Activated T-cell treated with anti-CD3 and anti-CD28 coated beads, Interleukin-2, amount 50 U/mL, for 72 hours (primary cell): ENCODE data around the gene CDK19. TPM values are rescaled to one million over a fixed set of nuclear protein-coding genes. Genes with fewer than 3 reads are reported as not detected.
A peak's percentile ranks its signal among the peaks of the same experiment; 100 is the strongest.

Experiments used
- ATAC-seq, 2 donors: fragments of 150-1000 bp; cut with Tn5 transposase; replicated peaks in 1 of 2; 2 replicates each; pipeline ENCODE4 v1.10.0; 2021; ENCODE audit warnings: moderate library complexity in 2 of 2, mild to moderate bottlenecking in 1 of 2
- DNase-seq, 2 donors: peaks; one replicate each; pipeline ENCODE4 v3.0.0; 2021 to 2022; ENCODE audit warnings: mixed read lengths in 1 of 2
- H3K27ac Mint-ChIP-seq: one replicate; pipeline ENCODE4 v1.8.0; 2022; ENCODE audit warnings: mild to moderate bottlenecking, moderate library complexity, mixed read lengths
- H3K27me3 Mint-ChIP-seq: one replicate; pipeline ENCODE4 v1.8.0; 2022; ENCODE audit warnings: low read depth, mixed read lengths
- H3K36me3 Mint-ChIP-seq, 2 donors: one replicate each; pipeline ENCODE4 v1.8.0; 2022; ENCODE audit warnings: mixed read lengths in 2 of 2, mild to moderate bottlenecking in 1 of 2; ENCODE audit not compliant: insufficient read depth in 2 of 2
- H3K4me1 Mint-ChIP-seq: one replicate; pipeline ENCODE4 v1.8.0; 2022; ENCODE audit warnings: low read depth, mixed read lengths
- H3K4me3 Mint-ChIP-seq, 2 donors: one replicate each; pipeline ENCODE4 v1.8.0; 2022; ENCODE audit warnings: mild to moderate bottlenecking in 2 of 2, mixed read lengths in 2 of 2, moderate library complexity in 2 of 2
- H3K9me3 Mint-ChIP-seq, 2 donors: one replicate each; pipeline ENCODE4 v1.8.0; 2022; ENCODE audit warnings: mixed read lengths in 2 of 2
- total RNA-seq, 2 donors: library from RNA; stranded (reverse); gene quantifications; one replicate each; pipeline ENCODE4 v1.2.3, GENCODE V29; 2022

CDK19 gene
- total RNA-seq, 2 donors from 2014 or later: 31.9 to 34.0 TPM

- H3K36me3 Mint-ChIP-seq: peaks cover 3 to 4% of the 10 kb centered on the region in 2 donors
- H3K27me3 Mint-ChIP-seq: peaks cover 17% of the 10 kb centered on the region
- H3K4me1 Mint-ChIP-seq: no peaks in the 10 kb centered on the region
- no peak overlapping the region for H3K27ac Mint-ChIP-seq
- DNase-seq (no peak), ATAC-seq (no peak)
- H3K9me3 Mint-ChIP-seq: peaks cover 3 to 4% of the 10 kb centered on the region in 2 donors
- H3K4me3 Mint-ChIP-seq: no peak overlapping the region
Observed at GRCh38 chr6:110575925-110576463, 239.3 kb downstream of the CDK19 start.

DNA sequence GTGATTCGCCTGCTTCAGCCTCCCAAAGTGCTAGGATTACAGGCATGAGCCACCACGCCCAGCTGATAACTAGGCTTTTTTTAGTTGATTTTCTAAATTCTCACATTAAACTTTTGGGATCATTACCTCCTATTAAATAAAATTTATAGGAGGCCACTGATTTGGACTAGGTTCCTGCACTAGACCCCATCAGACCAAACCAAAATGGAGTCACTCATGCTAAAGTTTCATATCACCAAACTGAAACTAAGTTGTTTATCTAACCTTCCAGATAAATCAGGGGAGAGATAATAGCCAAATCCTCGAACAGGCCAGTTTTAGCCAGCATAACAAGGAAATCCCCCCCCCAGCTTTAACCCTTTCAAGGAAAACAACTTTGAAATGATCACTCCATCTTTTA, 240.5 kb downstream of the CDK19 start:
- peaks cover 3 to 4% of the 10 kb centered on the region in 2 donors for H3K9me3 Mint-ChIP-seq
- DNase-seq (no peak), ATAC-seq (no peak)
- no peak overlapping the region for H3K4me3 Mint-ChIP-seq
- peaks cover 17% of the 10 kb centered on the region for H3K27me3 Mint-ChIP-seq
- H3K4me1 Mint-ChIP-seq: no peaks in the 10 kb centered on the region
- no peak overlapping the region for H3K27ac Mint-ChIP-seq
- peaks cover 3 to 4% of the 10 kb centered on the region in 2 donors for H3K36me3 Mint-ChIP-seq

GRCh38 chr6:110573537-110573936, 241.7 kb downstream of the CDK19 start:
- H3K4me1 Mint-ChIP-seq: no peaks in the 10 kb centered on the region
- H3K27me3 Mint-ChIP-seq: peaks cover 17% of the 10 kb centered on the region
- no peak overlapping the region for H3K27ac Mint-ChIP-seq
- H3K9me3 Mint-ChIP-seq: no peaks in the 10 kb centered on the region
- ATAC-seq: no peak
- DNase-seq: no peak
- H3K36me3 Mint-ChIP-seq: no peaks in the 10 kb centered on the region
- no peak overlapping the region for H3K4me3 Mint-ChIP-seq

DNA sequence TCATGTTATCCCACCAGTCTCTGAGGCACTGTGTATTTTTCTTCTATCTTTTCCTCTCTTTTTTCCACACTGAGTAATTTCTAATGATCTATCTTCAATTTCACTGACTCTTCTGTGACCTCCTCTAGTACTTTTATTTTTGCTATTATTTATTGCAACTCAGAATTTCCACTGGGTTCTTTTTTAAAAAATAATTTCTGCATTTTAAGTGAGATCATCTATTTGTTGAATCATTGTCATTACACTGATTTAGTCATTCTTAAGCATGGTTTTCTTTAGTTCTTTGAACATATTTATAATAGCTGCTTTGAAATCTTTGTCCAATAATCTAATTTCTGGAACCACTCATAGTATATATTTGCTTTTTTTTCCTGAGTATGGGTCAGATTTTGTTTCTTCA, 242.1 kb downstream of the CDK19 start:
- Mint-ChIP-seq H3K9me3 (no peaks in the 10 kb centered on the region), H3K27ac (peak overlapping the region; percentile 11), H3K4me1 (no peaks in the 10 kb centered on the region), H3K36me3 (no peaks in the 10 kb centered on the region), H3K4me3 (no peak overlapping the region), H3K27me3 (peaks cover 17% of the 10 kb centered on the region)
- no peak for DNase-seq
- no peak for ATAC-seq

DNA sequence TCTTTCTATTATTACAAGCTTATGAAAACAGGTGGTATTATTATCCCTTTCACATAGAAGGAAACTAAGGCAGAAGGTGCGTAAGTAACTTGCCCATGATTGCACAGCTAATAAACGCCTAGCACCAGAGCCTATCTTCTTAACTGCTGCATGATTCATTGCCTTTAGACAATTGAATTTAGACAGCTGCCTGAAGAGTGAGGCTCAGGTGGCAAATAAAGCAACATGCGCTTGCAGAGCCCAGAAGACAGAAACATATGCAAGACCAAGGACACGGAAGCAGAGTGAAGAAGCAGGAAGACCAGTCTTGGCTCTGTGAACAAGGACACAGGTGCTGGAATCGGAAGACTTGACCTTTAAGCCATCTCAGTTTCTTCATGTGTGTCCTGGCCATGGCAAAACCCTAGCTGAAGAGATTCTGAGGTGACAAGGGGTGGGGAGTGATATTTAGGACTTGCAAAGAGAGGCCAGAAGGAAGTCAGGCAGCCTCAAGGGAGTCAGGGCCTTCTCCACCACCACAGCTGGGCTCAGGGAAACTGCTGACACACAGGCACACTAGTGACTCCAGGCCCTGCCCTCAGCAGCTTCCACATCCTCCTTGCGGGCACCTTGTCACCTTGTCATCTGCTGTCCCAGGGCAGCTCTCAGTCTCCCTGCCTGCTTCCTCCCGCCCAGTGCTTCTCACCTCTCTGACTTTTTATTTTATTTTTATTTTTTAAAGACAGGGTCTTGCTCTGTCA, 247.1 kb downstream of the CDK19 start:
- no peaks in the 10 kb centered on the region for H3K27me3 Mint-ChIP-seq
- no peaks in the 10 kb centered on the region for H3K36me3 Mint-ChIP-seq
- DNase-seq: no peak
- no peaks in the 10 kb centered on the region for H3K4me1 Mint-ChIP-seq
- no peak for ATAC-seq
- no peak overlapping the region for H3K4me3 Mint-ChIP-seq
- no peaks in the 10 kb centered on the region for H3K9me3 Mint-ChIP-seq
- no peak overlapping the region for H3K27ac Mint-ChIP-seq

DNA sequence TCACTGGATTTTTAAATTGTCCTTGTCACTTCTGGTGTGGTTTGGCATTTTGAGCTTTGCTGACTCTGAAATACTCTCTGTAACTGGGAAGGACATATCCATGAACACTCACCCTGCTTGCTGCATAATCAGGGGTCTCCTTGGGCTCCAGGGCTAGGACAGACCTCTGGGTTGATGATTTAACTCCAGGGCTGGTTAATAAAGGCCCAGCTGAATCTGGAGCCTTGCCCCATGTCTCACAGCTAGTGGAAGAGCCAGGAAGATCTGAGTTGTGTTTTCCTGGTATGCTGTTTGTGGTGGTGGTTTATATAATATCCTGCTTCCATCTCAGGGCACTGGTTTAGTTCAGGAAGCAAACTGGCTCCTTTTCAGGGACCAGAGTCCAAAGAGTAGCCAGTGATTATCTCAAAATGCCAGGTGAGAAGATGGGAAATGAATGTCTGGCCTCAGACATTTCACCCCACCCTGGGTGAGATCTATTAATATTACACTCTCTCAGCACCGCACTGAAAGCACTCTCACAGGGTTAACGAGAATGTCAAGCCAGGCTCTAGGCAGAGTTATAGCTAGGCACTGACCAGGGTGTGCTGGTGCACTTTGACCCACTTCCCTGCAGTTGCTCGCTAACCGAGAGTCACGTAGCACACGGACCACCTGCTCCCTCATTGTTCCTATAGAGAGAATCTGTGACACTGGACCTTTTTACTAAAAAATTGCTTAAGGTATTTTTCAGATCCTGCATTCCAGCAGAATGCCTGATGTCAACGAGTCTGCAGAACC, 248.7 kb downstream of the CDK19 start:
- Mint-ChIP-seq H3K27ac (no peak overlapping the region), H3K4me3 (no peak overlapping the region), H3K27me3 (no peaks in the 10 kb centered on the region), H3K36me3 (no peaks in the 10 kb centered on the region), H3K9me3 (peaks cover 0 to 7% of the 10 kb centered on the region in 2 donors), H3K4me1 (peaks cover 12% of the 10 kb centered on the region)
- ATAC-seq (no peak), DNase-seq (no peak)

GRCh38 chr6:110564703-110565421, 250.4 kb downstream of the CDK19 start:
- H3K4me1 Mint-ChIP-seq: peaks cover 22% of the 10 kb centered on the region
- DNase-seq: no peak
- H3K27me3 Mint-ChIP-seq: no peaks in the 10 kb centered on the region
- no peak overlapping the region for H3K4me3 Mint-ChIP-seq
- H3K36me3 Mint-ChIP-seq: no peaks in the 10 kb centered on the region
- H3K9me3 Mint-ChIP-seq: peaks cover 0 to 7% of the 10 kb centered on the region in 2 donors
- no peak overlapping the region for H3K27ac Mint-ChIP-seq
- no peak for ATAC-seq

DNA sequence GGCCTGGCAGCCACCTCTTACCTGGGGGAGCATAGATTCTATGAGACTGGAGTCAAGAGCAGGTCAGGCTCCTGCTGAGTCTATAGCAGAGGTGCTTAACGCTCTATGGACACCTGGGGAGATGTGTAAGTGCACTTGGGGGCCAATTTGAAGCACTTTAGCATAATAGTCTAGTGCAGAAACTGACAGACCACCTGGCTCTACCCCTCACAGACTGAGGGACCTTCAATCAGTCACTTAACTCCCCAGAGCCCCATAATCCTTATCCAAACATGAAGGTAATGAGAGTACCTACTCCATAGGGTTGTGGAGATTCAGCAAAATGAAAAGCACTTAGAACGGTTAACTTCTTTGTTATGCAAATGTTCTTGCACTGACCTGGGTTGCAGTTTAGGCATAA, 251.6 kb downstream of the CDK19 start:
- Mint-ChIP-seq H3K27me3 (no peaks in the 10 kb centered on the region), H3K27ac (no peak overlapping the region), H3K4me3 (no peak overlapping the region), H3K36me3 (no peaks in the 10 kb centered on the region), H3K9me3 (peaks cover 0 to 7% of the 10 kb centered on the region in 2 donors), H3K4me1 (peaks cover 22% of the 10 kb centered on the region)
- DNase-seq (no peak), ATAC-seq (no peak)

DNA sequence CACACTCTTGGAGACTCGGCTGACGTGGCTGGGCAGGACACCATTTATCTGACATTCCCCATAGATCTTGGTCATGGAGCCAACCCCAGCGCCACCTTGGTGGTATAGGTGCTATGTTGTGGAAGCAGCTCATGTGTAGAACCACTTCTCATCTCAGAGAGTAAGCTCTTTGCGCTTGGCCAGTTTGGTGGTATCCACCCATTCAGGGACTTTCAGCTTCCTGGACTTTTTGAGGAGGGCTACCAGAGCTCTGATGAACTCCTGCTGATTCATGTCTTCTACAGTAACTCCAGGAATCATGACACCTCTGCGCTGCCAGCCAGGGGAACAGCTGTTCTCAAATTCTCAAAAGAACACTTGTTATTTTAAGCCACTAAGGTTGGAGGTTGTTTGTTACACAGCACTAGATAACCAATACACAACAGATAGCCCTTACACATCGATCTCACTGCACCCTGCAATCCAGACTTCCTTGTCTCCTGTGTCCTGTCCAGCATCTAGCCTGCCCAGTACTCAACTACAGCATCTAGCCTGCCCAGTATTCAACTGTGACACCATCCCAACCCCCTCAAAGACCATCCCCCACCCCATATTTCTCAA, 252.9 kb downstream of the CDK19 start:
- Mint-ChIP-seq H3K36me3 (no peaks in the 10 kb centered on the region), H3K4me1 (peaks cover 22% of the 10 kb centered on the region), H3K27ac (no peak overlapping the region), H3K27me3 (no peaks in the 10 kb centered on the region), H3K9me3 (peaks cover 0 to 7% of the 10 kb centered on the region in 2 donors), H3K4me3 (no peak overlapping the region)
- ATAC-seq (no peak), DNase-seq (no peak)

- Mint-ChIP-seq H3K27ac (no peak overlapping the region), H3K36me3 (no peaks in the 10 kb centered on the region), H3K4me1 (peaks cover 22% of the 10 kb centered on the region), H3K4me3 (no peak overlapping the region), H3K9me3 (peaks cover 0 to 7% of the 10 kb centered on the region in 2 donors), H3K27me3 (no peaks in the 10 kb centered on the region)
- DNase-seq (no peak), ATAC-seq (no peak)
Observed at GRCh38 chr6:110561696-110562095, 253.6 kb downstream of the CDK19 start.

DNA sequence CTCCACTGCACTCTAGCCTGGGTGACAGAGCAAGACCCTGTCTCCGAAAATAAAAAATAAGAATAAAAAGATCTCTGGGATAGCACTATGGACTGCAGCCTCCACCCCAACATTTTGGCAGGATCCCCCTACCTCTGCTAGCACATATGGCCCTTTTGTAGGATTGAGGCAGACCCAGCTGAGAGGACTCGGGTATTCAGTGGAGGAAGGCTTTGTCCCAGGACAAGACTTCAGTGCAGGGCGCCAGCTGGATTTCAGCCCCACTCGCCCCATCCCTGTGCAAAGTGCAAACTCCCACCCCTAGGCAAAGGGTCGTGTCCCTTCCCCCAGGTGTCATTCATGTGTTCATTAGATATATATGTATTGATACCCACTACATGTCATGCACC, 254.3 kb downstream of the CDK19 start:
- Mint-ChIP-seq H3K27ac (peak overlapping the region; percentile 84), H3K36me3 (no peaks in the 10 kb centered on the region), H3K4me3 (peak overlapping the region in 1 of 2 donors; percentile 65), H3K4me1 (peaks cover 22% of the 10 kb centered on the region), H3K27me3 (no peaks in the 10 kb centered on the region), H3K9me3 (peaks cover 0 to 7% of the 10 kb centered on the region in 2 donors)
- no peak for DNase-seq
- no peak for ATAC-seq

DNA sequence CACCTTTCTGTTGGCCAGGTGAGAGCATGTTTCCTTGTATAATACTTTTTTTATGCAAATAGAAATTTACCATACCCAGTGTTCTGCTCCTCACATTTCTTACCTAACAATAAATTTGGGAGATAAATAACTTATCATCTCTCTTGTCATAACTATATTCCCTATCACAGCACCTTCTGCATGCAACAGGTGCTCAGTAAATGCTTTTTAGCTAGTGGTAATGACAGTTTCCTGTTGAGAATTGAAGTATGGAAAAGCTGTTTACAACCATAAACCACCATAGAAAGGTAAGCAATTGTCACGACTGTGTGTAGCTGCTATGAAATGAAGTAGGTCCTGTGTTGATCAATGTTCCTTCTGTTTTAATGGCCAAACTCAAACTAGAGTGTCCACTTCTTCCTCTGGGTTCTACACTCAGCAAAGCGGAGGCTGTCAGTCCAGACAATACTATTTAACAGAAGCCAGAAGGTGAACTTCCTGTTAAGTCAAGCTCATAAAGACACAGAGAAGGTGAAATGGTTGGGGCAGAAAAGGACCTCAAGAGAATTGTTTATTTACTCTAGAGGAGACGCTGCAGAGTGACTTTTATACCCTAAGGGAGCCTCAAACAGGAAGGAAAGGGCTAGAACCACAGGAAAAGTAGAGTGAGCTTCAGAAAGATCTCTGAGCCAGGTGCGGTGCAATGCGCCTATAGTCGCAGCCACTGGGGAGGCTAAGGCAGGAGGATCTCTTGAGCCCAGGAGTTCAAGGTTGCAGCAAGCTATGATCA, 254.8 kb downstream of the CDK19 start:
- H3K27me3 Mint-ChIP-seq: no peaks in the 10 kb centered on the region
- peak in 1 of 2 donors; percentile 30 for ATAC-seq

More for the DNA sequence above, 254.8 kb downstream of the CDK19 start:
- DNase-seq: no peak
- peak overlapping the region in 1 of 2 donors; percentile 65 for H3K4me3 Mint-ChIP-seq
- no peaks in the 10 kb centered on the region for H3K36me3 Mint-ChIP-seq
- H3K27ac Mint-ChIP-seq: peak overlapping the region; percentile 84
- peaks cover 0 to 7% of the 10 kb centered on the region in 2 donors for H3K9me3 Mint-ChIP-seq
- H3K4me1 Mint-ChIP-seq: peaks cover 22% of the 10 kb centered on the region
